GM12892 (cell line): Measurements from ENCODE around the gene MTHFD2.

Source experiments
- POLR2A ChIP-seq: IDR thresholded peaks from 2 replicates; pipeline ENCODE4 v1.6.1; 2011; ENCODE audit warnings: low read depth, low read length, control low read depth
- POLR2AphosphoS5 ChIP-seq: IDR thresholded peaks from 2 replicates; pipeline ENCODE4 v1.6.1; 2011; ENCODE audit warnings: low read depth, low read length, control low read depth

- TF ChIP-seq POLR2AphosphoS5 (no peak), POLR2A (no peak)
Observed at GRCh38 chr2:74259733-74260132, 61.3 kb downstream of the MTHFD2 start.
